GM12878 (cell line): Measurements from ENCODE around the gene PTX4. TPM values are rescaled to one million over a fixed set of nuclear protein-coding genes. Genes with fewer than 3 reads are reported as not detected.

Experiments
- ATAC-seq: fragments of 200-7000 bp; cut with Tn5 transposase; 3 replicates; pipeline ENCODE4 v1.9.1; 2020; ENCODE audit warnings: mild to moderate bottlenecking, moderate library complexity
- BruUV-seq: library from RNA; stranded (reverse); fragments of 400-500 nt; replicated peaks from 2 replicates; lab custom pipeline; 2021; lab: Mats Ljungman, UMichigan
- CTCF ChIA-PET: fragments of 300-600 bp; sonication (Branson Sonifier 250); formaldehyde crosslinking; extraction: SDS; loops from one replicate; lab custom pipeline; 2021; ENCODE audit warnings: inconsistent platforms; lab: Yijun Ruan, JAX
- POLR2A ChIA-PET: fragments of 350-600 bp; formaldehyde crosslinking; extraction: SDS; loops from one replicate; lab custom pipeline; 2021; ENCODE audit warnings: inconsistent platforms; lab: Charles Lee
- RAD21 ChIA-PET: fragments of 300-600 bp; sonication (Branson Sonifier 250); formaldehyde crosslinking; loops from one replicate; lab custom pipeline; 2023; ENCODE audit warnings: antibody characterized with exemption; ENCODE audit not compliant: unreplicated experiment; lab: Charles Lee
- SMC1A ChIA-PET: fragments of 300-600 bp; sonication (Branson Sonifier 250); formaldehyde crosslinking; loops from one replicate; lab custom pipeline; 2023; ENCODE audit not compliant: unreplicated experiment, uncharacterized antibody; lab: Charles Lee
- DNase-seq: peaks from one replicate; pipeline ENCODE4 v3.0.0-alpha.2; 2011; ENCODE audit warnings: low read depth, low spot score
- FAIRE-seq: peaks from 3 replicates; lab custom pipeline; 2011; peaks lifted over from hg19 to GRCh38; lab: Jason Lieb, UNC
- H2AFZ ChIP-seq: 2 replicates; pipeline ENCODE4 v1.6.0; 2011; ENCODE audit warnings: low read depth, low read length, control low read depth; ENCODE audit not compliant: control insufficient read depth
- H3K27ac ChIP-seq: 2 replicates; pipeline ENCODE4 v1.5.1; 2011; ENCODE audit warnings: control low read depth; ENCODE audit not compliant: control insufficient read depth, insufficient read depth
- H3K27me3 ChIP-seq, 2 experiments: replicated peaks in 1 of 2; 2 replicates each; pipeline versions ENCODE4 v1.6.0 to v1.6.1; 2011; ENCODE audit warnings: low read length in 1 of 2; ENCODE audit not compliant: control insufficient read depth in 2 of 2, insufficient read depth in 2 of 2
- H3K36me3 ChIP-seq, 2 experiments: 2 replicates each; pipeline ENCODE4 v1.5.1; 2011; ENCODE audit warnings: low read length in 1 of 2; ENCODE audit not compliant: control insufficient read depth in 2 of 2, insufficient read depth in 2 of 2
- H3K4me1 ChIP-seq: 2 replicates; pipeline ENCODE4 v1.6.1; 2011; ENCODE audit warnings: mild to moderate bottlenecking, low read length, moderate library complexity, mixed read lengths; ENCODE audit not compliant: control insufficient read depth, insufficient read depth
- H3K4me2 ChIP-seq: 2 replicates; pipeline ENCODE4 v1.6.0; 2011; ENCODE audit warnings: control low read depth; ENCODE audit not compliant: control insufficient read depth, insufficient read depth
- H3K4me3 ChIP-seq: fragments of 200-600 bp; sonication (generic); 2 replicates; pipeline ENCODE4 v1.5.1; 2016
- H3K79me2 ChIP-seq: 2 replicates; pipeline ENCODE4 v1.6.0; 2011; ENCODE audit warnings: low read length; ENCODE audit not compliant: control insufficient read depth, insufficient read depth
- H3K9ac ChIP-seq: 2 replicates; pipeline ENCODE4 v1.8.0; 2011; ENCODE audit warnings: low read length, control low read depth, mixed read lengths; ENCODE audit not compliant: control insufficient read depth, insufficient read depth
- H3K9me3 ChIP-seq: replicated peaks from 3 replicates; pipeline ENCODE4 v1.5.1; 2011; ENCODE audit warnings: mild to moderate bottlenecking, low read length; ENCODE audit not compliant: control insufficient read depth, insufficient read depth
- H4K20me1 ChIP-seq: 2 replicates; pipeline ENCODE4 v1.6.0; 2011; ENCODE audit not compliant: control insufficient read depth, insufficient read depth
- CHD4 ChIP-seq: fragments of 200-600 bp; sonication (generic); IDR thresholded peaks from 2 replicates; pipeline ENCODE4 v1.6.1; 2016; ENCODE audit warnings: mild to moderate bottlenecking
- CREM ChIP-seq: IDR thresholded peaks from 2 replicates; pipeline ENCODE4 v1.6.1; 2014; ENCODE audit warnings: antibody characterized with exemption, low read depth
- EP300 ChIP-seq, 2 experiments: fragments of 150-350 bp in 1 of 2; IDR thresholded peaks; 2 replicates each; pipeline ENCODE4 v1.6.1; 2011 to 2012; ENCODE audit warnings: low read depth in 2 of 2, low read length in 2 of 2, borderline replicate concordance in 1 of 2, improper control_type of control experiment in 1 of 2, inconsistent platforms in 1 of 2; ENCODE audit not compliant: control insufficient read depth in 1 of 2
- HDAC2 ChIP-seq: fragments of 200-600 bp; sonication (generic); IDR thresholded peaks from 2 replicates; pipeline ENCODE4 v1.6.1; 2017
- HSF1 ChIP-seq: fragments of 150-350 bp; IDR thresholded peaks from 2 replicates; pipeline ENCODE4 v1.6.1; 2014; ENCODE audit warnings: mild to moderate bottlenecking, low read depth, low read length
- MEF2B ChIP-seq: fragments of 450-650 bp; IDR thresholded peaks from 2 replicates; pipeline ENCODE4 v1.6.1; 2018; ENCODE audit warnings: mild to moderate bottlenecking, moderate library complexity; ENCODE audit not compliant: partially characterized antibody, poor library complexity, severe bottlenecking
- NKRF ChIP-seq: fragments of 450-650 bp; conservative IDR thresholded peaks from 2 replicates; pipeline ENCODE4 v1.6.1; 2017; ENCODE audit warnings: mild to moderate bottlenecking, moderate library complexity
- POLR2AphosphoS2 ChIP-seq: IDR thresholded peaks from 2 replicates; pipeline ENCODE4 v1.6.1; 2011; ENCODE audit warnings: low read depth, mild to moderate bottlenecking, low read length, improper control_type of control experiment, moderate library complexity
- RBBP5 ChIP-seq: fragments of 200-600 bp; sonication (generic); conservative IDR thresholded peaks from 2 replicates; pipeline ENCODE4 v1.6.1; 2016
- SP1 ChIP-seq: IDR thresholded peaks from one replicate; pipeline ENCODE4 v1.6.1; 2011; ENCODE audit warnings: low read depth, low read length
- ZBED1 ChIP-seq: IDR thresholded peaks from 2 replicates; pipeline ENCODE4 v1.6.1; 2016; ENCODE audit warnings: borderline replicate concordance
- ZNF384 ChIP-seq: IDR thresholded peaks from 2 replicates; pipeline ENCODE4 v1.6.1; 2012; ENCODE audit warnings: low read depth, mild to moderate bottlenecking, low read length, improper control_type of control experiment, borderline replicate concordance
- ZNF592 ChIP-seq: fragments of 450-650 bp; IDR thresholded peaks from 2 replicates; pipeline ENCODE4 v1.6.1; 2017; ENCODE audit warnings: mild to moderate bottlenecking, moderate library complexity
- WGBS: methylation state at CpG from one replicate; pipeline ENCODE4 v1.1.6; 2016; ENCODE audit warnings: low lambda C conversion rate; ENCODE audit not compliant: insufficient replicate concordance, insufficient coverage; ENCODE audit errors: missing lambda C conversion rate; 5-methylcytosine and 5-hydroxymethylcytosine counted together
- in situ Hi-C: fragments of 300-500 bp; cut with MboI; formaldehyde crosslinking; loops from 9 replicates; pipeline ENCODE4 v1.14.3; 2018; ENCODE audit warnings: mixed read lengths
- intact Hi-C: fragments of 100-400 bp; cut with micrococcal nuclease; formaldehyde crosslinking; loops from one replicate; pipeline ENCODE4 v1.14.2; 2022; ENCODE audit not compliant: unreplicated experiment
- polyA plus RNA-seq, 11 experiments: library from polyadenylated mRNA; depleted of rRNA in 4 of 11; unstranded in 6 of 11; stranded (reverse) in 5 of 11; fragments of >200 nt; fragmentation: Nextera tagmentation in 4 of 11; fragmentation: Illumina TruSeq in 1 of 11; extraction: Ambion mirVana in 4 of 11; extraction: Trizol in 1 of 11; gene quantifications; 1 replicate in 1 of 11; 2 replicates in 10 of 11; pipeline versions ENCODE4 v1.2.1 to v1.2.3, GENCODE V29; 2011 to 2016; ENCODE audit warnings: inconsistent platforms in 2 of 11, missing spikeins in 2 of 11, low read depth in 1 of 11
- total RNA-seq, 4 experiments: library from RNA; depleted of rRNA in 3 of 4; stranded (reverse); fragments of >200 nt in 3 of 4; fragmentation: Illumina TruSeq in 1 of 4; extraction: Trizol in 1 of 4; gene quantifications; 2 replicates each; pipeline versions ENCODE4 v1.2.1 to v1.2.3, GENCODE V29; 2013 to 2021

Gene PTX4
- total and polyA plus RNA-seq, 10 of the 15 experiments (the other 5 are each of a cell fraction or from before 2014, with no cell fraction given): not detected

GRCh38 chr16:1455190-1456171 is 33.3 kb downstream of the PTX4 start:
- in situ Hi-C loops (no loop called here), intact Hi-C loops (no loop called here)
- BruUV-seq: no TSS peak
- no peaks in the 10 kb centered on the region for H3K9me3 ChIP-seq
- CTCF ChIA-PET: no interaction called here
- no peak overlapping the region for H3K4me3 ChIP-seq
- WGBS: 89% methylated on average over 41 of the region's 41 CpGs
- no peaks in the 10 kb centered on the region for H3K27me3 ChIP-seq
- ATAC-seq (no peak), DNase-seq (no peak), FAIRE-seq (no peak)
- no peak overlapping the region for H2AFZ ChIP-seq
- no peak overlapping the region for H3K9ac ChIP-seq
- POLR2A ChIA-PET: no interaction called here
- peaks cover 10% of the 10 kb centered on the region for H3K4me1 ChIP-seq
- peaks cover 0 to 8% of the 10 kb centered on the region in 2 experiments; a peak in 3 of 4 replicates for H3K36me3 ChIP-seq
- SMC1A ChIA-PET: no interaction called here
- no peak overlapping the region for H3K4me2 ChIP-seq
- H3K79me2 ChIP-seq: no peaks in the 10 kb centered on the region
- H4K20me1 ChIP-seq: no peaks in the 10 kb centered on the region
- RAD21 ChIA-PET: no interaction called here
- no peak overlapping the region for H3K27ac ChIP-seq
- no peak for TF ChIP-seq RBBP5
- no peak for TF ChIP-seq POLR2AphosphoS2
- no peak for TF ChIP-seq SP1
- no peak for TF ChIP-seq HDAC2
- no peak for TF ChIP-seq NKRF
- no peak for TF ChIP-seq CHD4
- TF ChIP-seq EP300 (IDR thresholded peaks at IDR 0.05; ENCODE audit: borderline replicate concordance in 1 of 2, control insufficient read depth in 1 of 2, low read depth in 2 of 2, low read length in 2 of 2): no peak
- no peak for TF ChIP-seq HSF1
- TF ChIP-seq ZNF384: no peak
- no peak for TF ChIP-seq ZNF592
- TF ChIP-seq ZBED1: no peak
- no peak for TF ChIP-seq MEF2B
- no peak for TF ChIP-seq CREM
